Measurements from ENCODE around the gene MELTF.

DNA sequence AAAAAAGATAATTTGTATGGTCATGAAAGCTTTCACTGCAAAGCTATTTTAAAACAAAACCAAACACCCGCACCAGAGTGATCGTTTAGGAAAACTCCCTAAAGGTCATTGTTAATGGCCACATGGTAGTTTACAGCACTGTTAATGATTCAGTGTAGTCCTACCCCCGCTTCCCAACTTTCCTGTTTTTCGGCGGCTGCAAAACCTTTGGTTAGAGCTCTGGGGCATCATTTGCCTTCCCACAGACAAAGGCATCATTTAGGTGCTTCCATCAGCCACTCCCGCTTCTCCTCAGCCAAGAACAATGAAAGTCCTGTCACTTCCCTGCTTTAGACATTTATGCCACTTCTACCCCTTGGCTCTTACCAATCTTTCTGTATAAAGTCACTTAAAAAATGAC is 10.6 kb downstream of the MELTF start:
- TF ChIP-seq, protein P1, sequence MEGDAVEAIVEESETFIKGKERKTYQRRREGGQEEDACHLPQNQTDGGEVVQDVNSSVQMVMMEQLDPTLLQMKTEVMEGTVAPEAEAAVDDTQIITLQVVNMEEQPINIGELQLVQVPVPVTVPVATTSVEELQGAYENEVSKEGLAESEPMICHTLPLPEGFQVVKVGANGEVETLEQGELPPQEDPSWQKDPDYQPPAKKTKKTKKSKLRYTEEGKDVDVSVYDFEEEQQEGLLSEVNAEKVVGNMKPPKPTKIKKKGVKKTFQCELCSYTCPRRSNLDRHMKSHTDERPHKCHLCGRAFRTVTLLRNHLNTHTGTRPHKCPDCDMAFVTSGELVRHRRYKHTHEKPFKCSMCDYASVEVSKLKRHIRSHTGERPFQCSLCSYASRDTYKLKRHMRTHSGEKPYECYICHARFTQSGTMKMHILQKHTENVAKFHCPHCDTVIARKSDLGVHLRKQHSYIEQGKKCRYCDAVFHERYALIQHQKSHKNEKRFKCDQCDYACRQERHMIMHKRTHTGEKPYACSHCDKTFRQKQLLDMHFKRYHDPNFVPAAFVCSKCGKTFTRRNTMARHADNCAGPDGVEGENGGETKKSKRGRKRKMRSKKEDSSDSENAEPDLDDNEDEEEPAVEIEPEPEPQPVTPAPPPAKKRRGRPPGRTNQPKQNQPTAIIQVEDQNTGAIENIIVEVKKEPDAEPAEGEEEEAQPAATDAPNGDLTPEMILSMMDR (IDR thresholded peaks at IDR 0.05), result no peak
- TF ChIP-seq POLR2A (IDR thresholded peaks at IDR 0.05), result no peak

Measured in right lobe of liver (tissue), 4 donors.